ENCODE measurements around the gene UGT1A3. TPM values are rescaled to one million over a fixed set of nuclear protein-coding genes. Genes with fewer than 3 reads are reported as not detected.
"Not testable (repeated sequence)": the region's sequence is repeated elsewhere in the genome, so short reads cannot be mapped to it uniquely, and the experiment has no call there.

Gene UGT1A3
- total RNA-seq, 1 donor from 2014 or later = 0.86 TPM

GRCh38 chr2:233707940-233708644 lies 20.8 kb upstream of the UGT1A3 start:
- DNase-seq (ENCODE audit: low spot score) = no peak

- no peak for DNase-seq (ENCODE audit: low spot score)
Measured at GRCh38 chr2:233708942-233709341, 19.9 kb upstream of the UGT1A3 start.

- peak; percentile 82 for DNase-seq (ENCODE audit: low spot score)
Measured at GRCh38 chr2:233711312-233712008, 17.4 kb upstream of the UGT1A3 start.

- peak; percentile 69 for DNase-seq (ENCODE audit: low spot score)
Measured at GRCh38 chr2:233712611-233713261, 16.1 kb upstream of the UGT1A3 start, which contains the start of gene UGT1A5. TSS of gene UGT1A5 (plus strand) at chr2:233712907. CDS start at chr2:233712992, 85 bp downstream.

GRCh38 chr2:233713262-233713615 lies 15.6 kb upstream of the UGT1A3 start:
- DNase-seq (ENCODE audit: low spot score) = no peak

GRCh38 chr2:233714121-233714520 lies 14.7 kb upstream of the UGT1A3 start:
- DNase-seq (ENCODE audit: low spot score) = no peak

GRCh38 chr2:233718552-233718951 lies 10.3 kb upstream of the UGT1A3 start, which contains the start of gene UGT1A4:
TSS of gene UGT1A4 (plus strand) at chr2:233718736. CDS start at chr2:233718821, 85 bp downstream.
- no peak for DNase-seq (ENCODE audit: low spot score)

GRCh38 chr2:233736868-233737653 lies 8.2 kb downstream of the UGT1A3 start:
- DNase-seq (ENCODE audit: low spot score) = peak; percentile 44

- no peak for DNase-seq (ENCODE audit: low spot score)
Measured at GRCh38 chr2:233740870-233741269, 12.0 kb downstream of the UGT1A3 start.

- no peak for DNase-seq (ENCODE audit: low spot score)
Measured at GRCh38 chr2:233743464-233744259, 14.8 kb downstream of the UGT1A3 start.

- DNase-seq (ENCODE audit: low spot score) = no peak
Measured at GRCh38 chr2:233745073-233745755, 16.4 kb downstream of the UGT1A3 start.

- DNase-seq (ENCODE audit: low spot score) = not testable (repeated sequence)
Measured at GRCh38 chr2:233745838-233746237, 17.0 kb downstream of the UGT1A3 start.

GRCh38 chr2:233746475-233747282 lies 17.8 kb downstream of the UGT1A3 start:
- DNase-seq (ENCODE audit: low spot score) = no peak

- DNase-seq (ENCODE audit: low spot score) = no peak
Measured at GRCh38 chr2:233747283-233747544, 18.4 kb downstream of the UGT1A3 start.

GRCh38 chr2:233750689-233751088 lies 21.8 kb downstream of the UGT1A3 start:
- DNase-seq (ENCODE audit: low spot score) = not testable (repeated sequence)

- not testable (repeated sequence) for DNase-seq (ENCODE audit: low spot score)
Measured at GRCh38 chr2:233751212-233752009, 22.6 kb downstream of the UGT1A3 start.

GRCh38 chr2:233754872-233755611 lies 26.2 kb downstream of the UGT1A3 start:
- DNase-seq (ENCODE audit: low spot score) = no peak

GRCh38 chr2:233756429-233757081 lies 27.7 kb downstream of the UGT1A3 start:
- peak; percentile 56 for DNase-seq (ENCODE audit: low spot score)

Data from mucosa of gallbladder (tissue), 1 donor.